CD14-positive monocyte (primary cell): ENCODE measurements around the gene S100A14. TPM values are rescaled to one million over a fixed set of nuclear protein-coding genes. Genes with fewer than 3 reads are reported as not detected.
A peak's percentile ranks its signal among the peaks of the same experiment; 100 is the strongest.

ENCODE experiments used
- DNase-seq, 3 donors: peaks; one replicate each; pipeline ENCODE4 v3.0.0-alpha.2; 2011 to 2022
- H2AFZ ChIP-seq: 2 replicates; pipeline ENCODE4 v1.6.0; 2012; ENCODE audit warnings: mild to moderate bottlenecking, low read depth, low read length, inconsistent platforms; ENCODE audit not compliant: insufficient read depth, poor library complexity, severe bottlenecking
- H3K27ac ChIP-seq, 2 donors: 1 replicate in 1 of 2; 2 replicates in 1 of 2; pipeline ENCODE4 v1.5.1; 2012 to 2013; ENCODE audit warnings: low read length in 2 of 2, control low read depth in 1 of 2, inconsistent platforms in 1 of 2, low read depth in 1 of 2, mild to moderate bottlenecking in 1 of 2
- H3K27me3 ChIP-seq, 2 donors: one replicate each; pipeline versions ENCODE4 v1.6.0 to v1.6.1; 2011 to 2013; ENCODE audit warnings: low read length in 2 of 2; ENCODE audit not compliant: control insufficient read depth in 2 of 2, insufficient read depth in 2 of 2
- H3K36me3 ChIP-seq, 2 donors: replicated peaks in 1 of 2; 1 replicate in 1 of 2; 2 replicates in 1 of 2; pipeline versions ENCODE4 v1.5.1 to v1.6.1; 2012 to 2013; ENCODE audit warnings: low read length in 2 of 2, control low read depth in 1 of 2, inconsistent platforms in 1 of 2, mild to moderate bottlenecking in 1 of 2; ENCODE audit not compliant: insufficient read depth in 2 of 2, control insufficient read depth in 1 of 2
- H3K4me1 ChIP-seq, 2 donors: 1 replicate in 1 of 2; 2 replicates in 1 of 2; pipeline versions ENCODE4 v1.5.1 to v1.6.1; 2012 to 2013; ENCODE audit warnings: low read length in 2 of 2, control low read depth in 1 of 2, inconsistent platforms in 1 of 2, mild to moderate bottlenecking in 1 of 2, moderate library complexity in 1 of 2; ENCODE audit not compliant: insufficient read depth in 2 of 2, control insufficient read depth in 1 of 2
- H3K4me2 ChIP-seq: replicated peaks from 2 replicates; pipeline ENCODE3; 2012; ENCODE audit warnings: low read length, moderate library complexity, mild to moderate bottlenecking; ENCODE audit not compliant: poor library complexity, severe bottlenecking; ENCODE audit errors: extremely low read depth
- H3K4me3 ChIP-seq, 3 experiments: fragments of 200-600 bp in 1 of 3; sonication (generic) in 1 of 3; replicated peaks in 1 of 3; 1 replicate in 2 of 3; 2 replicates in 1 of 3; pipeline ENCODE4 v1.5.1; 2011 to 2013; ENCODE audit warnings: low read length in 3 of 3, mild to moderate bottlenecking in 3 of 3, control low read depth in 2 of 3, low read depth in 2 of 3, inconsistent platforms in 1 of 3, moderate library complexity in 1 of 3
- H3K79me2 ChIP-seq: 2 replicates; pipeline ENCODE4 v1.6.0; 2012; ENCODE audit warnings: mild to moderate bottlenecking, control low read depth, inconsistent platforms, low read length, moderate library complexity; ENCODE audit not compliant: insufficient read depth
- H3K9ac ChIP-seq: 2 replicates; pipeline ENCODE4 v1.6.0; 2017; ENCODE audit warnings: low read length, mild to moderate bottlenecking; ENCODE audit not compliant: insufficient read depth, poor library complexity, severe bottlenecking
- H3K9me3 ChIP-seq, 2 donors: replicated peaks in 1 of 2; 1 replicate in 1 of 2; 2 replicates in 1 of 2; pipeline versions ENCODE4 v1.5.1 to v1.6.1; 2012 to 2013; ENCODE audit warnings: low read length in 2 of 2, control low read depth in 1 of 2; ENCODE audit not compliant: control insufficient read depth in 1 of 2, insufficient read depth in 1 of 2
- H4K20me1 ChIP-seq: 2 replicates; pipeline ENCODE4 v1.6.0; 2012; ENCODE audit warnings: mild to moderate bottlenecking, low read length, control low read depth, moderate library complexity; ENCODE audit not compliant: insufficient read depth
- H3K27ac Mint-ChIP-seq, 7 donors: one replicate each; pipeline ENCODE4 v1.8.0; 2020; ENCODE audit warnings: mild to moderate bottlenecking in 7 of 7, mixed read lengths in 7 of 7, moderate library complexity in 6 of 7, inconsistent platforms in 2 of 7
- H3K27me3 Mint-ChIP-seq, 3 donors: one replicate each; pipeline ENCODE4 v1.8.0; 2021 to 2022; ENCODE audit warnings: low read depth in 3 of 3, mild to moderate bottlenecking in 3 of 3, mixed read lengths in 3 of 3, moderate library complexity in 3 of 3, inconsistent platforms in 1 of 3
- H3K36me3 Mint-ChIP-seq, 2 donors: one replicate each; pipeline ENCODE4 v1.8.0; 2020; ENCODE audit warnings: mixed read lengths in 2 of 2, inconsistent platforms in 1 of 2, mild to moderate bottlenecking in 1 of 2
- H3K4me1 Mint-ChIP-seq: one replicate; pipeline ENCODE4 v1.8.0; 2020; ENCODE audit warnings: mild to moderate bottlenecking, mixed read lengths
- H3K4me3 Mint-ChIP-seq, 2 donors: one replicate each; pipeline ENCODE4 v1.8.0; 2020; ENCODE audit warnings: mild to moderate bottlenecking in 2 of 2, mixed read lengths in 2 of 2, moderate library complexity in 1 of 2
- H3K9me3 Mint-ChIP-seq, 7 donors: one replicate each; pipeline ENCODE4 v1.8.0; 2020 to 2022; ENCODE audit warnings: mixed read lengths in 7 of 7, mild to moderate bottlenecking in 6 of 7, moderate library complexity in 6 of 7, inconsistent platforms in 2 of 7
- CTCF ChIP-seq: fragments of 200-600 bp; IDR thresholded peaks from one replicate; pipeline ENCODE4 v1.8.0; 2022; ENCODE audit warnings: antibody characterized with exemption, mild to moderate bottlenecking
- WGBS: methylation state at CpG from one replicate; pipeline ENCODE4 v1.1.5; 2013; ENCODE audit warnings: missing lambda C conversion rate; ENCODE audit not compliant: insufficient coverage; 5-methylcytosine and 5-hydroxymethylcytosine counted together
- intact Hi-C, 2 donors: fragments of 100-400 bp; cut with micrococcal nuclease; formaldehyde crosslinking; loops; one replicate each; pipeline versions ENCODE4 v1.15.0 to v1.15.1; 2023
- polyA plus RNA-seq, 3 donors: library from polyadenylated mRNA; depleted of rRNA in 1 of 3; unstranded in 2 of 3; stranded (reverse) in 1 of 3; fragments of 300-500 nt in 2 of 3; fragments of >200 nt in 1 of 3; fragmentation: Illumina TruSeq in 2 of 3; gene quantifications; 1 replicate in 2 of 3; 2 replicates in 1 of 3; pipeline ENCODE4 v1.2.3, GENCODE V29; 2012 to 2021

The S100A14 gene
- polyA plus RNA-seq, 3 donors: 0.08 TPM; not detected in 2

DNA sequence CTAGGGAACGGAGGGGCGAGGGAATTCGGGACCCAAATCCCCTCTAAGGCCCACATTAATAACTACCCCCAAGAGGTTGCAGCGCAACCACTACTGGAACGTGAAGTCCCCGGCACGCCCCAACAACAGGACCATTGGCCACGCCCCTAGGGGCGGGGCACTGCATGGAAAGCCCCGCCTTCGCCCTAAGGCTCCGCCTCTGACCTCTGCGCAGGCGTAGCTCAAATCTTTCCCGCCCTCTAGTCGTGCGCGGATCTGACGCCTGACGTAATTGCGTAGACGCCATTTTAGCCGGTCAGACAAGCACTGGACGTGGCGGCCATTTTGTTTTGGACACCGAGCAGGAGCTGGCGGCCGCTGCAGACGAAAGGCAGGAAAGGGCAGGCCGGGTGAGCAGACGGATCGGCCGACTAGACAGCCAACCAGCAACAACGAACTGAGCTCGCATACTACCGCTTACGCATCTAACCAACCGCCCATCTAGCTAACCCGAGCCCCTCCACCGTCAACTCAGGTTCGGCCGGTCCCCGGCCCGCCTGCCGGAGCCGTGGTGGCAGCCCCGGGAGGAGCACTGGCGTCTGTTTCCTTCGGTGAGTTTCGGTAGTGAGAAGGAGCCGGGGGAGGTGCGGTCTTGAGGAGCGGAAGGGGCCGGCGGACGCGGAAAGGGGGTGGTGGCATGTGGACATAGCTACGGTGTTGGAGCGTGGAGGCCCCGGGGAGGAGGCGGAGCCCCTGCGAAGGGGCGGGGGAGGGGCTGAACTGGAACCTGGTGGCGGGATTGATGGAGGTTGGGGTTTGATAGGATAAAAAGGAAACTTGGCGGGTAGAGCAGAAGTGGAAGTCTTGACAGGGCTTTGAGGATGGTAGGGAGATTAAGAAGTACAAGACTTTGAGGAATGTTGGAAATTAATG is 17.9 kb upstream of the S100A14 start, which contains the start of gene CHTOP:
Gene CHTOP, plus strand, starts transcription at position 313 of the 912 bp plus-strand sequence. CDS start 2,523 bp downstream, outside the sequence.
- Mint-ChIP-seq H3K4me1 (peaks cover 37% of the 10 kb centered on the region), H3K4me3 (peak within 1 kb of the TSS; percentile 90 to 97), H3K9me3 (no peaks in the 10 kb centered on the region), H3K36me3 (peaks cover 26 to 39% of the 10 kb centered on the region in 2 donors), H3K27ac (peak within 1 kb of the TSS; percentile 99 to 100 (median 100)), H3K27me3 (peaks cover 0 to 2% (median 0%) of the 10 kb centered on the region in 3 donors)
- WGBS: 2% methylated on average over 60 of the region's 65 CpGs
- Histone ChIP-seq H3K9me3 (no peaks in the 10 kb centered on the region), H3K79me2 (peaks cover 49% of the 10 kb centered on the region), H3K4me1 (peaks cover 24 to 40% of the 10 kb centered on the region in 2 donors), H3K27ac (peak within 1 kb of the TSS; percentile 98), H3K9ac (peak within 1 kb of the TSS; percentile 99), H3K4me2 (peak within 1 kb of the TSS; percentile 90), H4K20me1 (peaks cover 42% of the 10 kb centered on the region), H2AFZ (peak within 1 kb of the TSS; percentile 65), H3K4me3 (peak within 1 kb of the TSS; percentile 61 to 85 (median 85)), H3K27me3 (no peaks in the 10 kb centered on the region), H3K36me3 (peaks cover 30 to 33% of the 10 kb centered on the region in 2 donors)
- intact Hi-C loops: loop anchor here (5.0 kb wide), 4 partner anchors 37 to 103 kb away; partner anchors contain the start of gene ILF2 (in 1 of the 2)
- no peak for TF ChIP-seq CTCF
- peak; percentile 98 to 99 (median 98) for DNase-seq

DNA sequence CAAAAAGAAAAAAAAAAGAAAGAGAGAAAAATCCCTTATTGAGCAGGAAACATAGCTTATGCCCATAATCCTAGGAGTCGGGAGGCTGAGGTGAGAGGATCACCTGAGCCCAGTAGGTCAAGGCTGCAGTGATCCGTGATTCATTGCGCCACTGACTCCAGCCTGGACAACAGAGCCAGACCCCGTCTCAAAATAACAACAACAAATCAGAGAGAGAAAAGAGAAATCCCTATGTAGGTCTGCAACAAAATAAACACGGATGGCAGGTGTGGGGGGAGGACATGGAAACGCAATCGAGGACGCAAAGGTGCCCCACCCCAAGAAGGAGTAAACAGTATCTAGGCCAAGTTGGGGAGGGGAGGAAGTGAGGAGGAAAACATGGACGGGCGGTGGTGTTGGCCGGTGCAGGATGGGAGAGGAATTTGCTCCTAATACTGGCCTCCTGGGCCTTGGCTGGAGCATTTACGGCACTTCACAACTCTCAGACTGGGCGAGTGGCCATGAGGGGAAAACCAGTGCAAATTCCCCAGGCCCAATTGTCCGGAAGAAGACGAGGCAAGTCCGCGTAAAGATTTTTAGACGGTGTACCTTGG is 17.1 kb upstream of the S100A14 start:
- intact Hi-C loops: loop anchor here (5.0 kb wide), 4 partner anchors 36 to 104 kb away; partner anchors contain the start of gene ILF2 (in 1 of the 2)
- H3K9me3 Mint-ChIP-seq: no peaks in the 10 kb centered on the region
- Histone ChIP-seq H3K4me3 (peak overlapping the region; percentile 18 to 85 (median 85)), H3K79me2 (peaks cover 42% of the 10 kb centered on the region), H3K27me3 (no peaks in the 10 kb centered on the region), H3K9me3 (no peaks in the 10 kb centered on the region), H3K9ac (no peak overlapping the region), H3K27ac (peak overlapping the region; percentile 98), H3K36me3 (peaks cover 24 to 25% of the 10 kb centered on the region in 2 donors), H3K4me1 (peaks cover 24 to 40% of the 10 kb centered on the region in 2 donors), H3K4me2 (peak overlapping the region; percentile 90), H4K20me1 (peaks cover 39% of the 10 kb centered on the region), H2AFZ (peak overlapping the region; percentile 65)
- peaks cover 41% of the 10 kb centered on the region for H3K4me1 Mint-ChIP-seq
- peaks cover 20 to 31% of the 10 kb centered on the region in 2 donors for H3K36me3 Mint-ChIP-seq
- WGBS: 73% methylated on average over 8 of the region's 18 CpGs
- peak overlapping the region; percentile 99 to 100 (median 100) for H3K27ac Mint-ChIP-seq
- peak overlapping the region; percentile 90 to 97 for H3K4me3 Mint-ChIP-seq
- peaks cover 0 to 2% (median 0%) of the 10 kb centered on the region in 3 donors for H3K27me3 Mint-ChIP-seq
- DNase-seq: no peak
- no peak for TF ChIP-seq CTCF
